IPS-15b (cell line): ENCODE measurements around the gene FXR2.

ENCODE experiments used
- H3K27me3 ChIP-seq: one replicate; pipeline ENCODE4 v1.6.1; 2013; ENCODE audit warnings: low read length; ENCODE audit not compliant: control insufficient read depth, insufficient read depth
- H3K36me3 ChIP-seq: one replicate; pipeline ENCODE4 v1.6.1; 2013; ENCODE audit warnings: low read length; ENCODE audit not compliant: control insufficient read depth, insufficient read depth
- H3K4me1 ChIP-seq: one replicate; pipeline ENCODE4 v1.6.1; 2013; ENCODE audit warnings: mild to moderate bottlenecking, low read length; ENCODE audit not compliant: control insufficient read depth, insufficient read depth
- H3K4me3 ChIP-seq: one replicate; pipeline ENCODE4 v1.5.1; 2013; ENCODE audit warnings: low read depth, low read length
- H3K9ac ChIP-seq: one replicate; pipeline ENCODE4 v1.6.1; 2013; ENCODE audit warnings: low read depth, mild to moderate bottlenecking, low read length
- H3K9me3 ChIP-seq: one replicate; pipeline ENCODE4 v1.6.1; 2013; ENCODE audit warnings: mild to moderate bottlenecking, low read length; ENCODE audit not compliant: control insufficient read depth, insufficient read depth

Gene FXR2

GRCh38 chr17:7593296-7593695, 21.4 kb downstream of the FXR2 start:
- Histone ChIP-seq H3K9ac (no peak overlapping the region), H3K4me1 (peaks cover 5% of the 10 kb centered on the region), H3K4me3 (no peak overlapping the region), H3K36me3 (peaks cover 42% of the 10 kb centered on the region), H3K9me3 (no peaks in the 10 kb centered on the region), H3K27me3 (no peaks in the 10 kb centered on the region)

- H3K4me1 ChIP-seq = peaks cover 8% of the 10 kb centered on the region
- H3K27me3 ChIP-seq = no peaks in the 10 kb centered on the region
- no peak overlapping the region for H3K9ac ChIP-seq
- no peak overlapping the region for H3K4me3 ChIP-seq
- peaks cover 47% of the 10 kb centered on the region for H3K36me3 ChIP-seq
- H3K9me3 ChIP-seq = no peaks in the 10 kb centered on the region
Measured at GRCh38 chr17:7592422-7593021, 22.2 kb downstream of the FXR2 start.

GRCh38 chr17:7591596-7591995, 23.1 kb downstream of the FXR2 start:
- H3K4me3 ChIP-seq = no peak overlapping the region
- H3K4me1 ChIP-seq = peaks cover 8% of the 10 kb centered on the region
- no peak overlapping the region for H3K9ac ChIP-seq
- no peaks in the 10 kb centered on the region for H3K27me3 ChIP-seq
- H3K36me3 ChIP-seq = peaks cover 57% of the 10 kb centered on the region
- H3K9me3 ChIP-seq = no peaks in the 10 kb centered on the region

- Histone ChIP-seq H3K4me3 (peak overlapping the region; percentile 35), H3K36me3 (peaks cover 55% of the 10 kb centered on the region), H3K9ac (peak overlapping the region; percentile 73), H3K9me3 (no peaks in the 10 kb centered on the region), H3K4me1 (peaks cover 8% of the 10 kb centered on the region), H3K27me3 (no peaks in the 10 kb centered on the region)
Measured at GRCh38 chr17:7590743-7591142, 24.0 kb downstream of the FXR2 start.

- H3K9ac ChIP-seq = peak within 1 kb of the TSS; percentile 87
- H3K4me3 ChIP-seq = peak within 1 kb of the TSS; percentile 73
- H3K4me1 ChIP-seq = peaks cover 8% of the 10 kb centered on the region
- H3K27me3 ChIP-seq = no peaks in the 10 kb centered on the region
- peaks cover 50% of the 10 kb centered on the region for H3K36me3 ChIP-seq
- H3K9me3 ChIP-seq = no peaks in the 10 kb centered on the region
Measured at GRCh38 chr17:7589891-7590691, 24.6 kb downstream of the FXR2 start, which contains the start of gene SOX15. TSS of gene SOX15 (minus strand) at chr17:7590094. CDS start at chr17:7589676, 418 bp downstream.

- Histone ChIP-seq H3K9me3 (no peaks in the 10 kb centered on the region), H3K27me3 (no peaks in the 10 kb centered on the region), H3K36me3 (peaks cover 43% of the 10 kb centered on the region), H3K4me3 (peak overlapping the region; percentile 73), H3K4me1 (peaks cover 10% of the 10 kb centered on the region), H3K9ac (peak overlapping the region; percentile 87)
Measured at GRCh38 chr17:7589204-7589868, 25.4 kb downstream of the FXR2 start.

GRCh38 chr17:7588553-7589203, 26.0 kb downstream of the FXR2 start:
- Histone ChIP-seq H3K9ac (peak overlapping the region; percentile 87), H3K27me3 (no peaks in the 10 kb centered on the region), H3K4me1 (peaks cover 11% of the 10 kb centered on the region), H3K36me3 (peaks cover 40% of the 10 kb centered on the region), H3K4me3 (peak overlapping the region; percentile 73), H3K9me3 (no peaks in the 10 kb centered on the region)

- Histone ChIP-seq H3K4me3 (peak overlapping the region; percentile 73), H3K4me1 (peaks cover 11% of the 10 kb centered on the region), H3K9me3 (no peaks in the 10 kb centered on the region), H3K9ac (no peak overlapping the region), H3K27me3 (no peaks in the 10 kb centered on the region), H3K36me3 (peaks cover 29% of the 10 kb centered on the region)
Measured at GRCh38 chr17:7587420-7588151, 27.1 kb downstream of the FXR2 start.

- H3K4me1 ChIP-seq = peaks cover 11% of the 10 kb centered on the region
- H3K27me3 ChIP-seq = no peaks in the 10 kb centered on the region
- peaks cover 22% of the 10 kb centered on the region for H3K36me3 ChIP-seq
- H3K4me3 ChIP-seq = peak overlapping the region; percentile 73
- H3K9ac ChIP-seq = no peak overlapping the region
- no peaks in the 10 kb centered on the region for H3K9me3 ChIP-seq
Measured at GRCh38 chr17:7586673-7587419, 27.9 kb downstream of the FXR2 start.

GRCh38 chr17:7583253-7584109, 31.2 kb downstream of the FXR2 start, which contains the start of gene MPDU1:
TSS of gene MPDU1 (plus strand) at chr17:7583852. CDS start at chr17:7583863, 11 bp downstream.
- Histone ChIP-seq H3K27me3 (no peaks in the 10 kb centered on the region), H3K9me3 (no peaks in the 10 kb centered on the region), H3K36me3 (peaks cover 18% of the 10 kb centered on the region), H3K4me1 (peaks cover 6% of the 10 kb centered on the region), H3K9ac (peak within 1 kb of the TSS; percentile 100), H3K4me3 (peak within 1 kb of the TSS; percentile 96)
